Activated CD8-positive, alpha-beta memory T cell treated with anti-CD3 and anti-CD28 coated beads for 36 hours (primary cell): ENCODE results near the gene F2R. TPM values are rescaled to one million over a fixed set of nuclear protein-coding genes. Genes with fewer than 3 reads are reported as not detected.

Source experiments
- CTCF ChIA-PET: fragments of 350-600 bp; sonication (Branson Sonifier 250); formaldehyde crosslinking; loops from one replicate; lab custom pipeline; 2021; ENCODE audit warnings: antibody characterized with exemption; lab: Charles Lee
- POLR2A ChIA-PET: fragments of 350-600 bp; sonication (Branson Sonifier 250); formaldehyde crosslinking; loops from one replicate; lab custom pipeline; 2021; ENCODE audit warnings: antibody characterized with exemption; lab: Charles Lee
- total RNA-seq, 2 experiments: library from RNA; stranded (reverse); gene quantifications; one replicate each; pipeline ENCODE4 v1.2.3, GENCODE V29; 2021

F2R gene
- total RNA-seq, 2 experiments from 2014 or later: 16.1 to 16.6 TPM

DNA sequence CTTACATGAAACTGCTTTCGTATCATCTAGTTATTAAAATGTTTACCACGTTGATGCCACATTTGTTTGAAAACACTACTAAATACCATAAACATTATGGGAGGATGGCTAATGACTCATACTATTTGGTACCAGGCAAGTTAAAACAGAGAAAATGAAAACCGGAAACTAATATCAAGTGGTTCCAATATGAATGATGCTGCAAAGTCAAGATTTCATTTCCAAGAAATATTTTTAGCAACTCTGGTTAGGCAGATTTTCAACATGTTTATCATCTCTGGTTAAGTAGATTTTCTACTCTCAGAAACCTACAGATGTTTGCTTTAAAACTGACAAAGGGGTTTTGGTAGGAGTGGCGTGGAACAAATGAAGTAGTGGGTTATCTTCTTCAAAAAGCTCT lies 4.9 kb upstream of the F2R start:
- ChIA-PET CTCF (interaction anchor here (2.1 to 2.6 kb wide), 2 partner anchors 22 to 64 kb away, joined by 7 to 8 read pairs; no protein-coding TSS in a partner anchor), POLR2A (no interaction called here)

DNA sequence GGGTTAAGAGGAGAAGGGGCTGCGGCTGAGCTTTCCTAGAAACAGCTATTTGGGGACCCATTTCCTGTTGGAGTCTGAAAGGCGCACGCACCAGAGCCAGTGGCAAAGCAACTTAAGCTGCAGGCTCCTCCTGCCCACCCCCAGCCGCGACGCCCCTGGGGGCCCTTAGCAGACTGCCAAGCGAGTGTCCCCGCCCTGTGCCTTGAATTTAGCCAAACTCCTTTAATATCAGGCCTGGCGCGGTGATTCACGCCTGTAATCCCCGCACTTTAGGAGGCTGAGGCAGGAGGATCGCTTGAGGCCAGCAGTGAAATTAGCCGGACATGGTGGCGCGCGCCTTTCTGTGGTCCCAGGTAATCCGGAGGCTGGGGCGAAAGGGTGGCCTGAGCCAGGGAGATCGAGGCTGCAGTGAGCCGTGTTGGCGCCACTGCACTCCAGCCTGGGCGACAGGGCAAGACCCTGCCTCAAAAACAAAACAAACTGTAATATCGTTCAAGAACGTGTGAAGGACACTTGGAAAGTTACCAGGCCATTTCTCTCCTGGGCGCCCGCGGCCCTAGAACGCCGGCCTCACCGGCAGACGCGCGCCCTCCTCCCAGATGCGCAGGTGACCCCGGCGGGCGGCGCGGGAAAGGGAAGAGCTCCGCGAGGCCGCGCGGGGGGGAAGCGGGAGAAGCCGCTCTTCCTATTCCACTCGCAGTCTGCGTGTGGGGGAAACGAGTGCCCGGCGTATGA lies 1.0 kb upstream of the F2R start:
- ChIA-PET POLR2A (interaction anchor here (1.1 to 1.5 kb wide), 3 partner anchors 18 to 43 kb away, joined by 3 to 7 read pairs (median 6); no protein-coding TSS in a partner anchor), CTCF (interaction anchor here (0.9 to 3.3 kb wide), 7 partner anchors 10 to 60 kb away, joined by 3 to 12 read pairs (median 4); no protein-coding TSS in a partner anchor)

DNA sequence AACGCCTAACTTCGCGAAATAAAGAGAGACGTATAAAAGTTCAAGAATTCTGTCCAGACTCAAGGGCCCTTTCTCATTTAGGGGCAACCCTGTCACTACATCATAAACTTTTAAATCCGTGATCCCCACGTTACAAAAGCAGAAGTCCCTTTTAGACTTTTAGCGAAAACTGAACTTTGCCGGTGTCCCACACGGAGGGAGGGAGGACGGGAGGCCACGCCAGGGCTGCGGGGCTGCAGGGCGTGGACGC lies 515 bp upstream of the F2R start:
- ChIA-PET POLR2A (interaction anchor here (1.2 to 1.5 kb wide), 2 partner anchors 18 to 42 kb away, joined by 3 to 6 read pairs; no protein-coding TSS in a partner anchor), CTCF (interaction anchor here (1.2 to 3.3 kb wide), 6 partner anchors 10 to 59 kb away, joined by 3 to 12 read pairs (median 4); no protein-coding TSS in a partner anchor)

DNA sequence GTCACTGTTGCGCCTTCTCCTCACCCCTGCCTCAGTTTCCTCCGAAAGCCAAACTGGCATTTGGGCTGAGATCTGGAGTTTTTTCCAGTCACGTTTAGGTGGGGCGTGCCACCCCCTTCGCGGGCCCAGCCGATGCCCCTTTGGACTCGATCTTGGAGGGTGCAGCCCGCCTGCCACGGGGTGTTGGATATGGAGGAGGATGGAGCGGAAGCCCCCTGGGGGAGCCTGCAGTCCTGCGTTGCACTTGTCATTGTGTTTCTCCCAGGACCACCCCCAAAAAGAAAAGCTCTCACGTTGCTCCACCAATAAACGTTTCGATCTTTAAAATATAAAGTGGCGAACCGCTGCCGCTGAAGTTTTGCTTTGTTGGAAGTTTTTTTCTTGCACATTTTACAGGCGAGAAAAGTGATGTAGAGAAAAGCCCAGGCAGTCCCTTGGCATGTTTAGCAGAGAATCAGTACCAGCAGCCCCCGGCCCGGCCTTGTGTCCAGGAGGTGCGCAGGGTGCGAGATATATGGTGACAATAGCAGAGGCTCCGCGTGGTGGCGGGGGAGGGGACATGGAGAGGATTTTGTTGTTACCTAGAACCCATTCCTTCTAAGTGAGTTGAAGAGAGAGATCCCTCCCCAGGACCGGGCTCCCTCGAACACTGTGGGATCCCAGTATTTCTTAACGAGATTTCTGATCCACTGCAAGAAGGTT lies 681 bp downstream of the F2R start:
- POLR2A ChIA-PET: interaction anchor here (0.8 to 1.2 kb wide), 2 partner anchors 16 to 22 kb away, joined by 3 to 5 read pairs; no protein-coding TSS in a partner anchor
- CTCF ChIA-PET: interaction anchor here (1.2 to 3.7 kb wide), 3 partner anchors 16 to 58 kb away, joined by 4 to 21 read pairs (median 12); no protein-coding TSS in a partner anchor

DNA sequence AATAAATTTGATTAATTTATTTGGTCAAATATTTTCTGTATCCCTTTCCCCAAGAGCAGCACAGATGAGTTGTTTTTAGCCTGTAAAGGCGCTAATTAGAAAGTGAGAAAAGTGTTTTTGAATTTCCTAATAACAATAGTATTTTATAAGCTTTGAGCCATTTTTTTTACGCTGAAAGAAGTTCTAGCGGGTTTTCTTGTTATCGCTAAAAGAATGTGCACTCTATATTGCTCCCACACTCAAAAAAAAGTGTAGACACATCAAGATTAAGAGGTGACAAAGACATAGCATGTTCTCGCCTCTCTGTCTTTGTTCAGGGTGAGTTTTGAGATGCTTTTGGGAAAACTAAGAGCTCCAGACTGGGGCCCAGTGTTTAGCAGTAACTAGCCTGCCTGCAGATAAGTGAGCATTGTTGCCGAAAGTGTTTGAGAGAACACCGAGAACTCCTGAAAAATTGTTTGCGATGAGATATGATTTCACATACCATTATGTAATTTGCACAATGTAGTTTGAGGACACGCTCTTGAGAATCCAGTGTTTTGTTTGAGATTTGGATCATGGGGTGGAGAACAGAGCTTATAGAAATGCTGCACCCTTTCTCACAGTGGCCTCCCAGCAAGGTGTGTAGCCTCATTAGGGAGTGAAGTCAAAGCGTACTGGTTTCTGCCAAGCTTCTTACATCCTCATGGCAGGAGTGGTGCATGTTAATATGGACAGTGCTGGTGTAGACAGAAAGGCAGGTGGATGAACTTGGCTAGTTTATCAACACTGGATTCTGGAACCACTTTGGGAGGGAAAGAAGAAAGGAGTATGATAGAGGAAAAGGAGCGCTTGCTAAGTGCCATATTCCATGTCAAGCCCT lies 1.5 kb downstream of the F2R start:
- CTCF ChIA-PET: interaction anchor here (0.6 to 3.7 kb wide), 5 partner anchors 10 to 120 kb away, joined by 4 to 21 read pairs (median 4); no protein-coding TSS in a partner anchor

DNA sequence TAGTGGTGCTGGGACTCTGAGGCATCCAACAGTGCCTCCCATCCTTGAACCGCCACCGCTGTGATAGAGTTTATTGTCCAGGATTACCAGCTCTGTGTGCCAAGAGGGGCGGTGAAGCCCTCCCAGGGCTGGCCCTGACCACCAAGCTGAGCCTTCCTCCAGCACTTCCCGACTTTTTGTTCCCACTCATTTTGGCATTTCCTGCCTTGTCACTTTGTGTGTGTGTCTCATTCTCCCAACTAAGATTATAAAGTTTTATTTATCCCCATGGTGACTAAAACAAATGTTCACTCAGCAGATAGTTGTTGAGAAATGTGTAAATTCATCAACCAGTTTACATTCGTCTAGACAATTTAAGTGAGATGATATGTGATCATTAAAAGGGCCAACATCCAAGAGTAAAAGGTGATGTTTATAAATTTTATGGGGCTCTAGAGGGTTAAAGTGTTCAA lies 2.5 kb downstream of the F2R start:
- CTCF ChIA-PET: interaction anchor here (0.6 to 3.7 kb wide), 4 partner anchors 9 to 329 kb away, joined by 4 to 21 read pairs (median 4); no protein-coding TSS in a partner anchor
- POLR2A ChIA-PET: no interaction called here

More for the DNA sequence above, 1.5 kb downstream of the F2R start:
- POLR2A ChIA-PET: interaction anchor here (0.8 to 1.2 kb wide), 2 partner anchors 16 to 21 kb away, joined by 3 to 5 read pairs; no protein-coding TSS in a partner anchor

DNA sequence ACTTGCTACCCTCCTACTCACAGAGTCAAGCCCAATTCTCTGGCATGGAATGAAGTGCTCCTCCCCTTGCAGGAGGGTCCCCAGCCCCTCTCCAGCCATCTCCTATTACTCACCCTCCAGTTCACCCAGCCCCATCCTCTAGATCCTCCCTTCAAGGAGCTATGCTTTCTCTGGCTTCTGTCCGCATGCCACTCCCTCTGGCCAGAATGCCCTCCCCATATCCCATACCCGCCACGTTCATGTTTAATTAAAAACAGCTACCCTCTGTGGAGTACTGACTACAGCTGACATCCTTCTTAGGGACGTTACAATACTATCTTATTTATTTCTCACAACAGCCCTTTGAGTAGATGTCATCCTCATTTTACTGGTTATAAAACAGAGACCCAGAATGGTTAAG lies 3.0 kb downstream of the F2R start:
- ChIA-PET POLR2A (no interaction called here), CTCF (interaction anchor here (0.6 to 3.7 kb wide), 4 partner anchors 8 to 329 kb away, joined by 4 to 21 read pairs (median 4); no protein-coding TSS in a partner anchor)

DNA sequence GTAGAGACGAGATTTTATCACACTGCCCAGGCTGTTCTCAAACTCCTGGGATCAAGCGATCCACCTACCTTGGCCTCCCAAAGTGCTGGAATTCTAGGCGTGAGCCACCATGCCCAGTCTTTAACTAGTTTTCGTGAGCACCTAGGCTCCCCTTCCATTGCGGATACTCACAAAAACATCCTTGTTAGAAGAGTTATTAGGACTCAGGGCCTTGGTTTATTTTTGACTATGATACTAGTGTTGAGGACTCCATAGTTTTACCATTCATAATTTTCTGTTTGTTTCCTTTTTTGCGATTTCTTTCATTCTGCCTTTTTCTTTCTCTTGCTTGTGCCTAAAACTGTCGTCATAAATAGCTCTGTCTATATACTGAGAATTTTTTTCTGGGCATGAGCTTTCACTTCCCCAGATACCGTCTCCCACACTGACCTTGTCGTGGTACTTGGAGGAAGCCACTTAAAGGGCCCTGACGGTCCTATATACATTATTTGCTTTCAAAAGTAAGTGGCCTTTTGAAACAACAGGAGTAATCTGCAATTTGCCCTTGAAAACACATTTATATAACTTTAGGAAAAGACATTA lies 5.2 kb downstream of the F2R start:
- ChIA-PET POLR2A (no interaction called here), CTCF (interaction anchor here (2.4 kb wide), 1 partner anchor 53 kb away, joined by 7 read pairs; no protein-coding TSS in a partner anchor)

DNA sequence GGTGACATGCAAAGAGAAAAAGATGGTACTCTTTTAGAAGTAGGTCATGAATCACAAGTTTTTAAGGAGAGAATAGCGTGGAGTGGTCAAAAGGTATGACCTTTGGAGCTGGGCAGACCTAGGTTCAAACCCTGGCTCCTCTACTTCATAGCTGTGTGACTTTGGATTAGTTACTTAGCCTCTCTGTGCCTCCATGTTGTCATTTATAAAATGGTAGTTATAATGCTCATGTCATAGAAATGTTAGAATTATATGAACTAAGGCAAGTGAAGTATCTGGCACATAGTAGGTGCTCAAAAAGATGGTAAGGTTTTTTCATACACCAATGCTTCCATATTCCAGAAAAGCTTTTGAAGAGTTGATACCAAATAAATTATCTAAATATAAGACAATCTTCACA lies 7.3 kb downstream of the F2R start:
- ChIA-PET CTCF (interaction anchor here (1.6 kb wide), 1 partner anchor 51 kb away, joined by 8 read pairs; no protein-coding TSS in a partner anchor), POLR2A (no interaction called here)

DNA sequence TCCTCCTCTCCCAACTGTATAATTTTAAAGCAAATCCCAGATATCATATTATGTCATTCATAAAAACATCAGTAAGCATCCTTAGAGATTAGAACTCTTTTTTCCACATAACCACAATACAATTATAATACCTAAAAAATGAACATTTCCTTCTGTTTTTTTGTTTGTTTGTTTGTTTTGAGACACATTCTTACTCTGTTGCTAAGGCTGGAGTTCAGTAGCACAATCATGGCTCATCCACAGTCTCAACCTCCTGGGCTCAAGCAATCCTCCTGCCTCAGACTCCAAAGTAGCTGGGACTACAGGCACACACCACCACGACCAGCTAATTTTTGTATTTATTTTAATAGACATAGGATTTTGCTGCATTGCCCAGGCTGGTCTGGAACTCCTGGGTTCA lies 8.0 kb downstream of the F2R start:
- CTCF ChIA-PET: interaction anchor here (1.6 kb wide), 1 partner anchor 51 kb away, joined by 8 read pairs; no protein-coding TSS in a partner anchor
- POLR2A ChIA-PET: no interaction called here

DNA sequence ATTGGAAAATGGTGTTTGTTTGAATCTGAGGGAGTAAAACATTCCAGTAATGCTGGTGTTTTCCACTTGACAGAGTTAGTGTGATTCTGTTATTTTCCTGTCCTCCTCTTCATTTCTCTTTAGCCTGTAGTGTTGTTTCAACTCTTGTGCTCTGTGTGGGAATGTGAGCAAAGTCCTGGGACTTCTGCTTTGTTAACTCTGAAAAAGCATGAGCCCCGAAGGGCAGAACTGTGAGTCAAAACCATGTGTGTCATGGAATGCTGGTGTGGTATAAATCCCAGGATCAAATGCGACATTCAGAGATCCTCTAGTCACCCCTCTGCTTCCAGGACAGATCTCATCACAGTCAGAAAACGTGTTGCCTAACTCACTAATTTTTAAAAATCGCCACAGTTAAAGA lies 8.9 kb downstream of the F2R start:
- POLR2A ChIA-PET: no interaction called here
- CTCF ChIA-PET: interaction anchor here (1.5 kb wide), 1 partner anchor 10 kb away, joined by 4 read pairs; no protein-coding TSS in a partner anchor

DNA sequence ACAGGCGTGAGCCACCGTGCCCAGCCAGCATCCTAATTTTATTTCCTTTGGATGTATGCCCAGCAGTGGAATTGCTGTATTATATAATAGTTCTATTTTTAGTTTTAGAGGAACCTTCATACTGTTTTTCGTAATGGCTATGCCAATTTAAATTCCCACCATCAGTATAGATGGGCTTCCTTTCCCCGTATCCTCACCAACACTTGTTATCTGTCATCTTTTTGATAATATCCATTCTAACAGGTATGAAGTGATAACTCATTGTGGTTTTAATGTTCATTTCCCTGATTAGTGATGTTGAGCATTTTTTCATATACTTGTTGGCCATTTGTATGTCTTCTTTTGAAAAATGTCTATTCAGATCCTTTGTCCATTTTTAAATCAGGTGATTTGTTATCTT lies 13.0 kb downstream of the F2R start:
- POLR2A ChIA-PET: no interaction called here
- CTCF ChIA-PET: no interaction called here

DNA sequence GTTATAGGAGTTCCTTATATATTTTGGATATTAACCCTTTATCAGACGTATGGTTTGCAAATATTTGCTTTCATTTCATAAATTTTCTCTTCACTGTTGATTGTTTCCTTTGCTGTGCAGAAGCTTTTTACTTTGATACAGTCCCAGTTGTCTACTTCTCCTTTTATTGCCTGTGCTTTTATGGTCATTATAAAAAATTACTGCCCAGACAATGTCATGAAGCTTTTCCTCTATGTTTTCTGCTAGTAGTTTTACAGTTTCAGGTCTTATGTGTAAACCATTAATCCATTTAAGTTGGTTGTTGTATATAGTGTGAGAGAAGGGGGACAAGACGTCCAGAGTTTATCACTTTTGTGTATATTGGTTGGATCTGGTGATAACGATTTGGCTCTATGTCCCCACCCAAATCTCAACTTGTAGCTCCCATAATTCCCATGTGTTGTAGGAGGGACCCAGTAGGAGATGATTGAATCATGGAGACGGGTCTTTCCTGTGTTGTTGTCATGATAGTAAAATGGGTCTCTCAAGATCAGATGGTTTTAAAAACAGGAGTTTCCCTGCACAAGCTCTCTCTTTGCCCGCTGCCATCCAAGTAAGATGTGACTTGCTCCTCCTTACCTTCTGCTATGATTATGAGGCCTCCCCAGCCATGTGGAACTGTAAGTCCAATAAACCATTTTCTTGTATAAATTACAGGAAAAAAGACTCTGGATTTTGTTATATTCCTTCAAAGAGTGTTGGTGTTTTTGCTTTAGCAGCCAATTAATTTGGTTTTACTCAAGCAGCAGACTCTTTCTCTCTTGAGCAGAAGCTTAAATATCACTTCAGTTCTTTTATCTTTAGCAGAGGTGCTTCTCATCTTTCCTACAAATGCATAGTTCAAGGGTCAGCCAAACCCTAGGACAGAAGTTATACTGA lies 13.7 kb downstream of the F2R start:
- ChIA-PET POLR2A (no interaction called here), CTCF (no interaction called here)

DNA sequence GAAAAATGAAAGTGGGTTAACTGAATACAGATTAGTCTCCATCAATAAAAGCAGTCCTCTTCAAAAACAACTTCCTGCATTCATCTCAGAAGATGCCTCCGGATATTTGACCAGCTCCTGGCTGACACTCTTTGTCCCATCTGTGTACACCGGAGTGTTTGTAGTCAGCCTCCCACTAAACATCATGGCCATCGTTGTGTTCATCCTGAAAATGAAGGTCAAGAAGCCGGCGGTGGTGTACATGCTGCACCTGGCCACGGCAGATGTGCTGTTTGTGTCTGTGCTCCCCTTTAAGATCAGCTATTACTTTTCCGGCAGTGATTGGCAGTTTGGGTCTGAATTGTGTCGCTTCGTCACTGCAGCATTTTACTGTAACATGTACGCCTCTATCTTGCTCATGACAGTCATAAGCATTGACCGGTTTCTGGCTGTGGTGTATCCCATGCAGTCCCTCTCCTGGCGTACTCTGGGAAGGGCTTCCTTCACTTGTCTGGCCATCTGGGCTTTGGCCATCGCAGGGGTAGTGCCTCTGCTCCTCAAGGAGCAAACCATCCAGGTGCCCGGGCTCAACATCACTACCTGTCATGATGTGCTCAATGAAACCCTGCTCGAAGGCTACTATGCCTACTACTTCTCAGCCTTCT lies 16.6 kb downstream of the F2R start:
- ChIA-PET CTCF (interaction anchor here (0.8 to 2.1 kb wide), 7 partner anchors 14 to 42 kb away, joined by 3 to 8 read pairs (median 4); no protein-coding TSS in a partner anchor), POLR2A (interaction anchor here (1.1 to 1.5 kb wide), 4 partner anchors 15 to 42 kb away, joined by 4 to 7 read pairs (median 6); no protein-coding TSS in a partner anchor)

DNA sequence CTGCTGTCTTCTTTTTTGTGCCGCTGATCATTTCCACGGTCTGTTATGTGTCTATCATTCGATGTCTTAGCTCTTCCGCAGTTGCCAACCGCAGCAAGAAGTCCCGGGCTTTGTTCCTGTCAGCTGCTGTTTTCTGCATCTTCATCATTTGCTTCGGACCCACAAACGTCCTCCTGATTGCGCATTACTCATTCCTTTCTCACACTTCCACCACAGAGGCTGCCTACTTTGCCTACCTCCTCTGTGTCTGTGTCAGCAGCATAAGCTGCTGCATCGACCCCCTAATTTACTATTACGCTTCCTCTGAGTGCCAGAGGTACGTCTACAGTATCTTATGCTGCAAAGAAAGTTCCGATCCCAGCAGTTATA lies 17.1 kb downstream of the F2R start:
- ChIA-PET POLR2A (interaction anchor here (1.1 to 1.5 kb wide), 4 partner anchors 16 to 42 kb away, joined by 4 to 7 read pairs (median 6); no protein-coding TSS in a partner anchor), CTCF (interaction anchor here (0.8 to 2.1 kb wide), 7 partner anchors 14 to 42 kb away, joined by 3 to 8 read pairs (median 4); no protein-coding TSS in a partner anchor)

DNA sequence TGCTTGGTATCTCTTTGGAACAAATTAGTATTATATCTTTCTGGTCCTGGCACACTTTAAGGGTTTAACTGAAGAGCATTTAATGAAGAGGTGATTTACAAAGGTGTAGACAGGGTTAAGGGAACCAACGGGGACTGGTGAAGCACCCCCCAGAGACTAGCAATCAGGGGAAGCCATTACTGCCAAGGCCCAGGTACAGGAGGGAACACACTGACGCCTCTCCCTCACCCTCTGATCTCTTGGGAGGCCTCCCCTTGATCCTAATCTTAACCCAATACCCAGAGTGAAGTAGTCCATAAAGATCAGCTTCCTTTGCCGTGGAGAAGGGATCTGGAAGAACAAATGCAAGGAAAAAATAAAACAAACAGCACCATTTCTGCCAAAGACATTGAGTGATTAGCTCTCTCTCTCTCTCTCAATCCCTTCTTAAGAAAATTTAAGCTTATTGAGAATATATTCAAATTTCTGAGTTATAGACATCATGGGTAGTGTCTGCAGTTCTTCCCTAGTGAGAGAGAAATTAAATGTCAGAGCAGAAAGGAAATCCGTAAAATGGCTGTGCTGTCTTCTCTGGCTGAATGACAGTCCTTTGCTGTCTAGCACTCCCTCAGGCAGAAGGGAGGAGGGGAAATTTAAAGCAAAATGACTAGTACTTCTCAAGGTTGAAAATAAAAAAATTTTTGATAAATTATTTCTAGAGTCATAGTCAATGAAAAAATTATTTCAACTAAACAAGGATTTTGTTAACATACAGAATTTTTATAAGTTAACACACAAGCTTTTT lies 20.0 kb downstream of the F2R start:
- ChIA-PET CTCF (interaction anchor here (0.8 to 2.5 kb wide), 3 partner anchors 21 to 134 kb away, joined by 3 to 12 read pairs (median 7); partner anchors contain the start of gene F2R), POLR2A (no interaction called here)
